Muscle of arm (tissue), 14 donors: Measurements from ENCODE around the gene VPS35L. TPM values are rescaled to one million over a fixed set of nuclear protein-coding genes. Genes with fewer than 3 reads are reported as not detected.

Experiments used
- DNase-seq: peaks from one replicate; pipeline ENCODE4 v3.0.0-alpha.2; 2013
- long read RNA-seq, 11 donors: transcript quantifications; one replicate each; lab custom pipeline, GENCODE V29; 2026
- polyA plus RNA-seq, 12 donors: library from polyadenylated mRNA; unstranded; fragments of 120-200 nt; gene quantifications; one replicate each; pipeline ENCODE4 v1.2.1, GENCODE V29; 2013; ENCODE audit not compliant: insufficient read length in 12 of 12

VPS35L gene, protein sequence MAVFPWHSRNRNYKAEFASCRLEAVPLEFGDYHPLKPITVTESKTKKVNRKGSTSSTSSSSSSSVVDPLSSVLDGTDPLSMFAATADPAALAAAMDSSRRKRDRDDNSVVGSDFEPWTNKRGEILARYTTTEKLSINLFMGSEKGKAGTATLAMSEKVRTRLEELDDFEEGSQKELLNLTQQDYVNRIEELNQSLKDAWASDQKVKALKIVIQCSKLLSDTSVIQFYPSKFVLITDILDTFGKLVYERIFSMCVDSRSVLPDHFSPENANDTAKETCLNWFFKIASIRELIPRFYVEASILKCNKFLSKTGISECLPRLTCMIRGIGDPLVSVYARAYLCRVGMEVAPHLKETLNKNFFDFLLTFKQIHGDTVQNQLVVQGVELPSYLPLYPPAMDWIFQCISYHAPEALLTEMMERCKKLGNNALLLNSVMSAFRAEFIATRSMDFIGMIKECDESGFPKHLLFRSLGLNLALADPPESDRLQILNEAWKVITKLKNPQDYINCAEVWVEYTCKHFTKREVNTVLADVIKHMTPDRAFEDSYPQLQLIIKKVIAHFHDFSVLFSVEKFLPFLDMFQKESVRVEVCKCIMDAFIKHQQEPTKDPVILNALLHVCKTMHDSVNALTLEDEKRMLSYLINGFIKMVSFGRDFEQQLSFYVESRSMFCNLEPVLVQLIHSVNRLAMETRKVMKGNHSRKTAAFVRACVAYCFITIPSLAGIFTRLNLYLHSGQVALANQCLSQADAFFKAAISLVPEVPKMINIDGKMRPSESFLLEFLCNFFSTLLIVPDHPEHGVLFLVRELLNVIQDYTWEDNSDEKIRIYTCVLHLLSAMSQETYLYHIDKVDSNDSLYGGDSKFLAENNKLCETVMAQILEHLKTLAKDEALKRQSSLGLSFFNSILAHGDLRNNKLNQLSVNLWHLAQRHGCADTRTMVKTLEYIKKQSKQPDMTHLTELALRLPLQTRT
- 10 to 100 TPM in 11 of 12 donors, not detected in 1; 19.9 to 46.1 (median 34.7) TPM for polyA plus RNA-seq
- long read RNA-seq, donor 1, transcript VPS35L-223 (2 exons, 1,016 nt), result major isoform, 5 of 28 reads
- long read RNA-seq, donor 1, partial matches to known transcripts, result 20 of 28 reads
- long read RNA-seq, donor 1, other reads (novel, unspliced or antisense), result 0 of 28 reads
- long read RNA-seq, donor 2, partial matches to known transcripts, result 64 of 69 reads
- long read RNA-seq, donor 2, other reads (novel, unspliced or antisense), result 0 of 69 reads
- long read RNA-seq, donor 3, partial matches to known transcripts, result 0 of 4 reads
- long read RNA-seq, donor 3, other reads (novel, unspliced or antisense), result 0 of 4 reads
- long read RNA-seq, donor 4, partial matches to known transcripts, result 0 of 4 reads
- long read RNA-seq, donor 4, other reads (novel, unspliced or antisense), result 0 of 4 reads
- long read RNA-seq, donor 5, partial matches to known transcripts, result 6 of 8 reads
- long read RNA-seq, donor 5, other reads (novel, unspliced or antisense), result 0 of 8 reads
- long read RNA-seq, donor 6, partial matches to known transcripts, result 0 of 6 reads
- long read RNA-seq, donor 6, other reads (novel, unspliced or antisense), result 0 of 6 reads
- long read RNA-seq, donor 7, partial matches to known transcripts, result 0 of 4 reads
- long read RNA-seq, donor 7, other reads (novel, unspliced or antisense), result 0 of 4 reads
- long read RNA-seq, donor 8, partial matches to known transcripts, result 5 of 8 reads
- long read RNA-seq, donor 8, other reads (novel, unspliced or antisense), result 0 of 8 reads
- long read RNA-seq, donor 9, partial matches to known transcripts, result 0 of 3 reads
- long read RNA-seq, donor 9, other reads (novel, unspliced or antisense), result 0 of 3 reads
- long read RNA-seq, donor 10, partial matches to known transcripts, result 0 of 3 reads
- long read RNA-seq, donor 10, other reads (novel, unspliced or antisense), result 0 of 3 reads
- long read RNA-seq, donor 11, partial matches to known transcripts, result 76 of 83 reads
- long read RNA-seq, donor 11, other reads (novel, unspliced or antisense), result 5 of 83 reads

DNA sequence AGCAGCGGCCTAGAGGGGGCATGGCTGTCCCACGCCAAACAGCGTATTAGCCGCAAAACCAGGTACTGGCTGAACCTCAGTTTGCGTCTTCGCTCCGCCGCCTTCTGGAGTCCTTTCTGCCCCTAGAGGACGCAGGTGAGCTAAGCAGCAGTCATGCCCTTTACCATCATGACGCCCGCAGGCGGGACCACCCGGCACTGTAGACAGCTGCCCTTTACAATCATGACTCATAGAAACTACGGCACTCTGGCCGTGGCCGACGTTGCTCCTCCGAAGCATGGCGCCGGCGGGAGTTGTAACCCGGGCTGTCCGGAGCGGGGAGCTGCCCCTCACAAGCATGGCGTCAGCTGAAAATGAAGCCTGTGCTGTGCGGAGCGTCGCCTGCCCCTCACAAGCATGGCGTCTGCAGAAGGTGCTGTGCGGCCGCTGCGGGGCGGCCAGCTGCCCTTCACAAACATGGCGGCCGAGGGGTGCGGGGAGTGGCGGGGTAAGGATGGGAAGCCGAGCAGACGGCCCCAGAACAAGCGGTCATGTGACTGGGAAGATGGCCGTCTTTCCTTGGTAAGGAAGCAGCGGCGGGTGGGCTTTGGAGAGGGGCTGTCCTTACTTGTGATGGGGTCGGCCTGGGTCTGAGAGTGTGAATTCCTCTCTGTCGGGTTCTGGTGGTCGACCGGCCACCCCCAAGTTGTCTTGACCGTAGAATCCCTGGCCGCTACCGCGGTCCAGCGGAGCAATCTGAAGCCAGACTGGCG, at the start of gene VPS35L:
TSS of gene VPS35L (plus strand) at position 518 of the 752 bp plus-strand sequence. CDS start at position 545, 27 bp downstream.
- DNase-seq, result peak; percentile 99

DNA sequence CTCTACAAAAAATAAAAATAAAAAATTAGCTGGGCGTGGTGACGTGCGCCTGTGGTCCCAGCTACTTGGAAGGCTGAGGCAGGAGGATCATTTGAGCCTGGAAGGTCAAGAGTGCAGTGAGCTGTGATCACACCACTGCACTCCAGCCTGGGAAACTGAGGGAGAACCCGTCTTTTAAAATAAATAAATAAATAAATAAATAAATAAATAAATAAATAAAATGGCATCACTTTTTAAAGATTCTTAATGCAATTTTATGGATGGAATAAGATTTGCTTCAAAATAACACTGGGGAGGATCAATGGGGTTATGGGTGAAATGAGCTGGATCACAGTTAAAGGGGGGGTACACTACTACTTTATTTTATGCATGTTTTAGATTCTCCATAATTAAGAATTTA, 48.5 kb upstream of the VPS35L start:
- no peak for DNase-seq

DNA sequence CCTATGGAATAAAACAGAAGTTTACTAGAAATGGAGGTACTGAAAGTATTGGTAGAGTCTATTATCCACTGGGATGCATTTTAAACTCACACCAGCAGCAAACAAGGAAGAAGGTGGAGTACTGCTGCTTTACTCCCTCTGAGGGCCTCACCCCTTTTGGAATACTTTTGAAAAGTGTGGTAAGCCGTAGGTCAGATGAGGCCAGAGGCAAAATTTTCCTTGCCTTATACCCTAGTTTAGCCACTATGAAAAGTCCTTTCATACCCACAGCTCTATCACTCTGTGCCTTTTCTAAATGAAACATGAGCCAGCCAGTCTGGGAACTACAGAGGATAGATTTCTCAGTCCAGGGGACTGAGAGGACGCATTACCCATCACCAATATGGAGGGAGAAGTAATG, 47.6 kb upstream of the VPS35L start:
- no peak for DNase-seq

DNA sequence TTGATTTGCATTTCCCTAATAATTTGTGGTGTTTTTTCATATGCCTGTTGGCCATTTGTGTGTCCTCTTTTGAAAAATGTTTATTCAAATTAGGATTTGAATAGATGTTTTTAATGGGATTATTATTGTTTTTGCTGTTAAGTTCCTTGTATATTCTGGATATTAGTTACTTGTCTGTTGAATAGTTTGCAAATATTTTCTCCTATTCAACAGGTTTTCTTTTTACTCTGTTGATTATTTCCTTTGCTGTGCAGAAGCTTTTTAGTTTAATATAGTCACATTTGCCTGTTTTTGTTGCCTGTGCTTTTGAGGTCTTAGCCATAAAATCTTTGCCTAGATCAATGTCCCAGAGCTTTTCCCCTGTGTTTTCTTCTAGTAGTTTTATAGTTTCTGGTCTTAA, 43.2 kb upstream of the VPS35L start:
- DNase-seq, result no peak

DNA sequence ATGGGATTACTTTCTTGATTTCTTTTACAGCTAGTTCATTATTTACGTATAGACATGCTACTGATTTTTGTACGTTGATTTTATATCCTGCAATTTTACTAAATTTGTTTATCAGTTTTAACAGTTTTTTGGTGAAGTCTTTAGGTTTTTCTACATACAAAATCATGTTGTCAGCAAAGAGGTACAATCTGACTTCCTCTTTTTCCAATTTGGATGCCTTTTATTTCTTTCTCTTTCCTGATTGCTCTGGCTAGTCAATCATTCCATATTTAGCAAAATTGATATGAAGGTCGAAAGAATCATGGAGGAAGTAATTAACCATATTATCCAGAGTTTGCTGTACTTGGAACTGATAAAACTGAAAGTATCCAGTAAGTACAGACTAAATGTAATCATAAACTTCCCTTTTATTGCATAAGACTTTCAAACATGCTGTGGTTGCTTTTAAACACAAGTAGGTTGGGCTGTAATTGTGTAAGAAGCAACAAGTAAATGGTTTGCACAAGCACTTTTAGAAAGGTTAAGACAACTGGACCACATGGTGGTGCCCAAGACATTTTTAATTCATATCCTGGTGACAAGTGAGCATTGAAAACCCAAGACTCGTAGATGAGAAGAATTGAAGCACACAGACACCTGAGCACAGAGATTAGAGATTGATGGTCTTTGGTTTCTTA, 42.0 kb upstream of the VPS35L start:
- no peak for DNase-seq

DNA sequence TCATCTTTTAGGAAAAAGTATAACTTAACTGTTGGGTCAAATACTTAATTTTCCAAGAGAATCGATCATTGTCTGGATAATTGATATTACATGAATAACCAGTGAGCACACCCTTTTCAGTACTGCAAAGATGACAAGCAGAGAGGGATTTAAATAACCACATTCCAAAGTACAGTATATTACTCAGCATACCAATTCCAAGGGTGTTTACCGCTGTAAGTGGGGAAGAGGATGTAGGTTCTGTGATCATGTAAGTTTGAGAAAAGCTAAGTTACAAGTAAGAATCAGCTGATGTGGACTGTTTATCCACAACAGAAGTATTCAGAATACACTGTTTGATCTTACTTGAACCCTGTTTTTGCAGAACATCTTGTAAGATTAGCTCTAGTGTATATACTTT, 39.7 kb upstream of the VPS35L start:
- DNase-seq, result no peak

DNA sequence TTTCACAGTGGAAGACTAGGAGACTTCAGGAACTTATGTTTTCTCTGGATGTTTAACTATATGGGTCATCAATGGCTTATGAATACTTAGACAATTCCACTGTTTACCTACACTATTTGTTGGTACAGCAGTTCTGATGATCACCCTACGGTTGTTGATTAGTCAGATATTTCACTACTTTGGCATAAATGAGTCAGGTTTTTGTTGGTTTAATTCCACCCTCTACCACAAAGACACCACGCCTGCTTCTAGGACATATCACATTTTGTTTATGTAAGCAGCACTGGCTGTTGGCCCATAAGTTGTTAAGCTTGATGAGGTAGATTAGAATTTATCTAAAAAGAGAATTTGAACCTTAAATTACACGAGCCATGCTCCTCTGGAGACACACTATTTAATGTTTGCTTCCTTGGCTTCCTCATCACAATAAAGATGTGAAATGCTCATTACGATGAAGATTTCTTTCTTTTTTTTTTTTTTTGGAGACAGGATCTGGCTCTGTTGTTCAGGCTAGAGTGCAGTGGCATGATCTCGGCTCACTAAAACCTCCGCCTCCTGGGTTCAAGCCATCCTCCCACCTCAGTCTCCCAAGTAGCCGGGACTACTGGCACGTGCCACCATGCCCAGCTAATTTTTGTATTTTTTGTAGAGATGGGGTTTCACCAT, 37.9 kb upstream of the VPS35L start:
- no peak for DNase-seq

DNA sequence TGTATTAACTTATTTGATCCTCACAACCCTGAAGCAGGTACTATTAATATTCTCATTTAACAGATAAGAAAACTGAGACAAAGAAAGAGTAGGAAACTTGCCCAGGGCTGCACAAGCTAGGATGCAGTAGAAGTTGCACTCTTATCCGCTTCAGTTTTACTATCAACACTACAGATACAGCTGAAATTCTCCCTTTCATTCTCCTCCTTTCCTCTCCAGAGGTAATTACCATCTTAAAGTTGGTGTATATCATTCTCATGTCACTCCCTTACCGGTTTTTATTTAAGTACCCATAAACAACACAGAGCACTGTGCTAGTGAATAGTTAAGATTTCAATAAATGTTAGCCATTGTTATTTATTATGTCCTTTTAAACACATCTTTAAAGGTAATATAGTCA, 37.1 kb upstream of the VPS35L start:
- no peak for DNase-seq

DNA sequence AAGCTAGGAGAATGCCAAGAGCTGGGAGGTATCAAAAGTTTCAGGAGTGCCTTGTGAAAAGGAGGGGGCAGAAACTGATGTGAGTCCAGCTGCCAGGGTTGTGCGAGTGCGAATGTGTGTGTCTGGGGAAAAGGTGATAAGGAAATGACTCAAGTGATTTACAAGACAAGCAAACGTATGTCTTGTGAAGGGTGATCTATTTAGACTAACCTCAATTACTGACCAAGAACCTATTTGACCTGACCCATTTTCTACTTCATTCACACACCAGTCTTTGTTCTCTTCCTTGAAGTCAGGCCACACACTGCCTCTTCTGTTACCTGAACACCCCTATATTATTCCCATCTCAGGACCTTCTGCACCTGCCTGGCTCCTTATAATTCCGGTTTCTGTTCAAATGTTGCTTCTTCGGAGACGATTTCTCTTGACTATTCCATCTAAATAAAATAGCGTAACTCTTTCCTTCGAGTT, 34.6 kb upstream of the VPS35L start:
- DNase-seq, result no peak

DNA sequence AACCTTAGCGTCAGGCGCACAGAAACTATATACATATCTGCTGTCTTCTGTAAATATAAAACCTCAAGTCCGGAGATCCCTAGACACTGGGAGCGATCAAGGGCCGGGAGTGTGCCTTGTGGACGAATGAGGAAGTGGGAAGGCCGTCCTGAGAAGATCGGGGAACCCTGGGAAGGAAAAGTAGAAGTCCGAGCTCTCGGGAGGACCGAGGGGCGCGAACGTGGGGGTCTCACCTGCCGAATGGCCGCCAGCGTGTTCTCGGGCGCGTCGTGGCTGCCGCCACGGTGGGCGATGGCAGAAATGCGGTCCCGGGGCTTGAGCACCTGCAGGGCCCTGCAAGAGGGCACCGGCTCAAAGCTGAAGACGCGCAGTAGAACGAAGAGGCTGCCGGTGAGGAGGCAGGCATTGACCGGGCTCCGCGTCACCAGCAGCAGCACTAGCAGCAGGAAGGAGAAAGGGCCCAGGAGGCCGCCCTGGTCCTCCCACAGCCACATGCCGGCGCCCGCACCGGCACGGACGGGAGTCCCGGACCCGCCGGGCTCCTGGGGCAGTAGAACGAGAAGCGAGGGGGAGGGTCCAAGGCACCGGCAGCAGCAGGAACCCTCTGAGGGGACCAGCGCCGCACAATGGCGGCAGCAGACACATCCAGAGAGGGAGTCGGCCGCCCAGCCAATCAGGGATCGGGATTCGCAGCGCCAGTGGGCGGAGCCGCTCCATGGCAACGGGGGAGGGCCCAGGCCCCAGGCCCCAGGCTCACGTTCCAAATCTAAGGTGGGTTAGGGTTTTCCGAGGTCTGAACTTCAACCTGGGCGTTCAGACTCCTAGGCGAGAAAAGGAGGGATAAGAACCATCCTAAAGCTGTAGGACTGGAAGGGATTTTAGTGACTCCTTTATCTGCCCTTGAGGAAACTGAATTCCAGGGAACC, 33.8 kb upstream of the VPS35L start, which contains the start of gene GDE1:
TSS of gene GDE1 (minus strand) at position 628 of the 926 bp plus-strand sequence. CDS start at position 494, 134 bp downstream.
- peak; percentile 93 for DNase-seq

DNA sequence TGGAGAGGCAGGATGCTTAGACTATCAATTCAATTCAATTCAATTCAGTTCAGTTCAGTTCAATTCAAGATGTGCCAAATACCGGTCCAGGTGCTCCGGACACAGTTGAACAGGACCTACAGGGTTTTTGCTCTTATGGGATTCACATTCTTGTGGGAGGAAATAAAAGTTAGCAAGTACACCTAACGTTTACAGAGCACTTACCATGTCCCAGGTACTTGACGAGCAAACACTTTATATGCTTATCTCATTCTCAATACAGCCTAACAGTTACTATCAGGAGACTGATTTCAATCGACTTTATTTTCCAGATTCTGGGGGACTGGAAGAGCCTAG, 33.1 kb upstream of the VPS35L start:
- no peak for DNase-seq

DNA sequence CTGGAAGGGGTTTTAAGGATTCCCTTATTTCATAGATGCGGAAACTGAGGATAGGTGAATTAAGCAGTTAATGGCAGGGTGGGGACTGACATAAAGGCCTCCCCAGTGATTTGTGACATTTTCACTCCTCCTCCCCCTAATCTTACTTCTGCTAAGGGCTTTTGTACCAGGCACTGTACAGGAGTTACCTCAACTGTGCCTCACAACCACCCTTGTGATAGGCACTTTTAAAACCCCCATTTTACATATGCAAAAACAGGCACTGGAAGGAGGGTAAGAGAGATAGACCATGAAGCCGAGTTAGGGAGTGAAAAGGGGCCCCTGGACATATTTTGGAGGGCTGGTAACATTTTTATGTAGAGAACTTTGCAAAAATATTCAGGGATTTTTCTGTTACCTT, 32.7 kb upstream of the VPS35L start:
- DNase-seq, result no peak

DNA sequence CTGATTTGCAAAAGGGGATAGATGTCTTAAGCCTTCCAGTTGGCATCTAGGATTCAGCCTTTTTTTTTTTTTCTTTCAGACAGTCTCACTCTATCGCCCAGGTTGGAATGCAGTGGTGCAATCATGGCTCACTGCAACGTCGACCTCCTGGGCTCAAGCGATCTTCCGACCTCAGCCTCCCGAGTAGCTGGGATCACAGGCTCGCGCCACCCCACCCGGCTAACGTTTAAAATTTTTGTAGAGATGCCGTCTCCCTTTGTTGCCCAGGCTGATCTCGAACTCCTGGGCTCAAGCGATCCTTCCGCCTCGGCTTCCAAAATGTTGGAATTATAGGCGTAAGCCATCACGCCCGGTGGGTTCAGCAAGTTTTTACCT, 32.3 kb upstream of the VPS35L start:
- DNase-seq, result no peak

DNA sequence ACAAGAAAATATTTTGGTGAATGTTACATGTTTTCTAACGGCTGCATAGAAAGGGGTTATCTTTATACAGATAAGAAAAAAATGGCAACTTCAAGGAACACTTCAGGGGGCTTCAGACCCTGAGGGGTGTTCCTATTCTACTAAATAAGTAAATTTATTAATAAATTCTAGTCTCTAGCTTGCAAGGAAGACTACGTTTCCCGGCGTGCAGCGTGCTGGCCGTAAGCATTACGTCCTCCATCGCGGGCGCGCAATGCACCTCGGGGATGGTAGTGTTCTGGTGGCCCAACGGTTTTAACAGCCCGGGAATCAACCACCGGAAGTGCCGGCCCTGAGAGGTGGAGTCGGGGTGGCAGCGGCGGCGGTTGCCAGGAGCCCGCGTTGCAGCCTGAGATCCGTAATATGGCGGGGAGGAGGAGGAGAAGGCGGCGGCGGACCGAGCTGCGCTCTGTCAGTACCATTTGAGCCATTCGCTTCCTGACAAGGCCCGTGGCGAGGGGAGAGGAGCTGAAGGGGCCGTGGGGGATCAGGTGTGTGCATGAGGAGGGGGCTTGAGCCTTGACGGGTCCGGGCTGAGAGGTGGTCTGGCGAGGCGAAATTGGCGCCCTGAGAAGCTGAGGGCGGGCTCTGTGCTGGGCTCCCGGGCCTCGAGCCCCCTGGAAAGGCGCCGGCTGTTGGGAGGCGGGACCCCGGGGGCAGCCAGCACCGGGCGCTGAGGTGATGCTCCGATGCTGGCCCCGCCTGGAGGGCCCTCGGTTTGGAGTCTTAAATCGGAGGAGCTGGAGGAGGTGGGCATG, 31.7 kb upstream of the VPS35L start, which contains the start of gene CCP110:
TSS of gene CCP110 (plus strand) at position 384 of the 797 bp plus-strand sequence. CDS start 3,940 bp downstream, outside the sequence.
- DNase-seq, result peak; percentile 94

DNA sequence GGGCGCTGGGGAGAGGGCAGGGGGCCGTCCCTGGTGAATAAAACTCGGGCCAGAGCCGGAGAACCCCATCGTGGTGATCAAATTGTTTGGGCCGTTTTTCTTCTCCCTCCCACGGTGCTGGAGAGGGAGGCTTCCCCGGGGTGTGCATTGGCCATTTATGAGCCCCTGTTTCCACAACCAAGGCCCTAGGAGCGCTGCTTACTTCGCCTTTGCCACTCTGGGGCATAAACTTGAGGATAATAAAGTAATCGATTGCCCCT, 31.2 kb upstream of the VPS35L start:
- DNase-seq, result no peak

DNA sequence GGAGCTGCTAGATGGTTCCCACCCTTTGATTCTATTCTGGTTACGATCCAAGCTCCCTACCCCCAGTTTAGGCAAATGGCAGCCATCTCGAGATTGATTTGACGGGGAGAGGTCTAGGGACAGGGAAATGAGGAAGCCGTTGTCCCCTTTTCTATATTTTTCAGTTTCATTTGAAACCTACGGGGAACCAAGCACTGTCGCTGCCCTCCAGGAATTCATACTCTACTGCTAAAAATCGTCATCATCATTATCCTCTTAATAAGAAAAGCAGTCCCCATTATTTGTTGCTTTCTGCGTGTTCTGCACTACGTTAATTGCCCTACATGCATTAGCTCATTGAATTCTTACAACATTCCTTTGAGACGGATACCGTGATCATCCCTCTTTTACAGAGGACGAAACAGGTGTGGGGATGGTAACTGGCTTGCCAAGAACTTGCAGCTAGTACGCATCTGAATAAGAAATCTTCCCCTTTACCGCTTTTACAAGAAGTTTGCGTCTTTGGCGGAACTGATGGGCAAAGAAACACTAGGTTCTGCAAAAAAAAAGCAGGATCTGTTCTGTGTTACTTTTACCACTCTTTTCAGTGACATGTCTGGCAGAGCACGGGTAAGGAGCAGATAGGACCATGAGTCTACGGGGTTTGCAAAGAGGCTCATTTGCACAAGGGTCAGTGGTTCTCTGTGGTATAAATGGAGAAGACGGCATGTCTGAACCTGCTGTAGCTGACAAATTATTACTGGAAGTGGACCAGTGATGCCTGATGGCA, 30.7 kb upstream of the VPS35L start:
- peak; percentile 23 for DNase-seq
